Activated naive CD4-positive, alpha-beta T cell treated with anti-CD3 and anti-CD28 coated beads, Interleukin-2, amount 50 U/mL, for 72 hours (primary cell): ENCODE measurements around the gene EPAS1. TPM values are rescaled to one million over a fixed set of nuclear protein-coding genes. Genes with fewer than 3 reads are reported as not detected.
A peak's percentile ranks its signal among the peaks of the same experiment; 100 is the strongest.

ENCODE experiments used
- ATAC-seq, 2 donors: fragments of 150-1000 bp; cut with Tn5 transposase; 2 replicates each; pipeline ENCODE4 v1.10.0; 2021; ENCODE audit warnings: mild to moderate bottlenecking in 2 of 2, moderate library complexity in 2 of 2
- DNase-seq, 2 donors: peaks; one replicate each; pipeline ENCODE4 v3.0.0; 2021 to 2022; ENCODE audit warnings: low spot score in 2 of 2
- H3K27ac Mint-ChIP-seq, 2 donors: one replicate each; pipeline ENCODE4 v1.8.0; 2022; ENCODE audit warnings: mild to moderate bottlenecking in 2 of 2, mixed read lengths in 2 of 2
- H3K36me3 Mint-ChIP-seq, 2 donors: one replicate each; pipeline ENCODE4 v1.8.0; 2022; ENCODE audit warnings: mixed read lengths in 2 of 2
- H3K9me3 Mint-ChIP-seq, 2 donors: one replicate each; pipeline ENCODE4 v1.8.0; 2022; ENCODE audit warnings: mixed read lengths in 2 of 2
- total RNA-seq, 2 donors: library from RNA; stranded (reverse); gene quantifications; one replicate each; pipeline ENCODE4 v1.2.3, GENCODE V29; 2022

EPAS1 gene
- total RNA-seq: 1 to 10 TPM; 1.8 to 6.5 TPM

DNA sequence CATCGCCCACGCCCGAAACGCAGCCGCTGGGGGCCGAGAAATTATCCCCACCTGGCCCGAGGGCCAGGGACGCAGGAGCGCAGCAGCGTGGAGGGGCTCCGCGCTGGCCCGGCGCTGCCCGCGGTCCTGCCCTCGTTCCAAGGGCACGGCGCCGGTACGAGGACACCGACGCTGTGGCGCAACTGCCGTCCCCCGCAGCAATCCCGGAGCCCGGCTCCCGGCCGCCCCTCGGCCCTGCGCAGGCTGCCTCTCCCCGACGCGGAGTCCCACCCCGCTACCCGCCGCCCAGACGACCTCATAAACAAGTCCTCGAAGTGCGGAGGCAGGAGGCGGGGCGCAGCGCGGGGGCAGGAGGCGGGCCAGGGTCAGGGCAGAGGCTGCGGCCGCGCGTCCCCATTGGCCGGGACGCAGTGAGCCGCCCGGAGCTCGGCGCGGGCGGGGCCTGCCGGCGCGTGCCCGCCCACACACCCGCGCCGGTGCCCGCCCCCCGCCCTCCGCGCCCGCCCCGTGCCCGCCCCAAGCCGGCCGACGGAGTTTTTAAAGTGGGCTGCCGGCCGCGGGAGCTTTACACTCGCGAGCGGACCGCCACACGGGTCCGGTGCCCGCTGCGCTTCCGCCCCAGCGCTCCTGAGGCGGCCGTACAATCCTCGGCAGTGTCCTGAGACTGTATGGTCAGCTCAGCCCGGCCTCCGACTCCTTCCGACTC lies at the start of gene EPAS1:
EPAS1 (plus strand) TSS at position 568 of the 706 bp plus-strand sequence. CDS start 505 bp downstream, outside the sequence.
- DNase-seq: peak; percentile 72 to 75
- Mint-ChIP-seq H3K27ac (peak within 1 kb of the TSS in 1 of 2 donors; percentile 82), H3K36me3 (peaks cover 7 to 8% of the 10 kb centered on the region in 2 donors), H3K9me3 (no peaks in the 10 kb centered on the region)
- ATAC-seq: peak; percentile 91 to 93

DNA sequence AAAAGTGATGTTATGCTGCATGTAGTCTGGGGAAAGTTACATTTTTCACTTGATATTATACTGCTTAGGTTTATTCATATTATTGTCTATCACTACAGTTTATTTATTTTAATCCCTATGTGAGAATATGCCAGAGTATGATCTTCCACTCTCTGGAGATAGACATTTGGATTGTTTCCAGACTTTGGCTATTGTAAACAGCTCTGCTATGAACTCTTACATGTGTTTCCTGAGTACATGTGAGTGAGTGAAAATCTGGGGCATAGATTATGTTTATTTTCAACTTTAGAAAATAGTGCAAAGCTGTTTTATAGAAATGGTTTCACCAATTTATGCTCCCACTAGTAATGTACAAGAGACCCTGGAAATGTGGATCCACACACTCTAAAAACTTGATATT lies 49.0 kb upstream of the EPAS1 start:
- ATAC-seq: no peak
- no peaks in the 10 kb centered on the region for H3K9me3 Mint-ChIP-seq
- no peaks in the 10 kb centered on the region for H3K36me3 Mint-ChIP-seq
- no peak for DNase-seq
- no peak overlapping the region for H3K27ac Mint-ChIP-seq

DNA sequence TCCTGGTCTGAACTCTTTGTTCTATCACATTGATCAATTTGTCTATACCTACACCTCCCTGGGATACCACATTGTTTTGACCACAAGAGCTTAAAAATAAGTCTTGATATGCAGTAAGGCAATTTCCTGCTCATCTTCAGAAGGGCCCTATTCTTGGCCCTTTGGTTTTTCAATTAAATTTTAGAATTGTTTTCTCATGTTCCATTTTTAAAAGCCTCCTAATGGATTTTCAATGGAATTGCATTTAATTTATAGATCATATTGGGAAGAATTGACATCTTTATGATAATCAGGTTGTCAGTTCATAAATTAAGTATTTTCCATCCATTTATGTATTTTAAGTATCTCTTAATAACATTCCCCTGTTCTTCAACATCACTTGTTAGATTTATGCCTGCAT lies 47.6 kb upstream of the EPAS1 start:
- ATAC-seq (no peak), DNase-seq (no peak)
- H3K36me3 Mint-ChIP-seq: no peaks in the 10 kb centered on the region
- no peak overlapping the region for H3K27ac Mint-ChIP-seq
- no peaks in the 10 kb centered on the region for H3K9me3 Mint-ChIP-seq

DNA sequence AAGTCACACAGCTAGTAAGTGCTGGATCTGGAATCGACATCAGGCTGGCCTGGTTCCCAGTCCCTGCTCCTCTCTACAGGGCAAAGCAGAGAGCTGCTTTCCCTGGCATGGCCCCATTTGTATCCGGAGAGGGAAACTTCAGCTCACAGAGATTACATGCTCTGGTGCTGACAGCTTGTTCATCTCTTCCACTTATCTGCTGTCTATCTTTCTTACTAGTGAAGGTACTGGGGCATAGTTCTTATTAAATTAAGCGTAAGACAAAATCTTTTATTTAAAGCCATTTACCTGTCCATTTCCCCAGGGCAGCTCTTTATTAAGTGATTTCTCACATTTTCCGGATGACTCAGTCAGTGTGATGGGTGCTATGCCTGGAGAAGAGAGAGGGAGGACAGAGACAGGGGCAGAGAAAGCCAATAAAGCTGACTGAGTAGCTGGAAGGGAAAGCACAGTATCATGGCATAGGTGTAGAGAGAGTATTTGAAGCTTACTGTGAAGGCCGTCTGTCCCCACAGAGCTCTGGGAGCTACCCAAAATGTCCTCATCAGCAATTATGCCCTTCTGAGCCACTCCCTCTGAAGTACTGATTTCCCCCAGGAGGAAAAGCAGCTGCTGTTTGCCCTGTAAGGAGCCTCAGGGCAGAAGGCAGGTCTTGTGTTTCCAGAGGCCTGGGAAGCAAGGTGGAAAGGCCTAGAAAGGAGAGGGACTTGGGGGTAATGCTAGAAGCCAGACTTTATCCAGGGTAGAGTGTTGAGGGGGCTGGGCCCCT lies 44.1 kb upstream of the EPAS1 start:
- Mint-ChIP-seq H3K9me3 (no peaks in the 10 kb centered on the region), H3K27ac (no peak overlapping the region), H3K36me3 (no peaks in the 10 kb centered on the region)
- DNase-seq (no peak), ATAC-seq (no peak)

DNA sequence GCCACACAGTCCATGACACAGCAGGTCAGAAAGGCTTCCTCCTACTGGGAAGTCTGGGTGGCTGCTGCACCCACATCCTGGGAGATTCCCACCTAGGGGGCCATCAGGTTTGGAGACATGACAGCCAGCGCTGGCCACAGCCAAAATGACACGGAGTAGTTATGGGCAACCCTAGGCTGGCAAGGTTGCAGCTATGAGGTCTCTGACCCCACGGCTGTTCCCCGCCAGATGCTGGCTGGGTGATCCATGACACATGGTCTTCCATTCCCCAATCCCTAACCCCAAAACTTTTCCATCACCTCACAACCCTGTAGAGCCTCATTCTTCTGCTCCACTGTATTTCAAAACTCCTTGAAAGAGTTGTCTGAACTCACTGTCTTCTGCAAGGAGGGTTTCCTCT lies 42.7 kb upstream of the EPAS1 start:
- DNase-seq: no peak
- Mint-ChIP-seq H3K27ac (no peak overlapping the region), H3K9me3 (no peaks in the 10 kb centered on the region), H3K36me3 (no peaks in the 10 kb centered on the region)
- no peak for ATAC-seq

DNA sequence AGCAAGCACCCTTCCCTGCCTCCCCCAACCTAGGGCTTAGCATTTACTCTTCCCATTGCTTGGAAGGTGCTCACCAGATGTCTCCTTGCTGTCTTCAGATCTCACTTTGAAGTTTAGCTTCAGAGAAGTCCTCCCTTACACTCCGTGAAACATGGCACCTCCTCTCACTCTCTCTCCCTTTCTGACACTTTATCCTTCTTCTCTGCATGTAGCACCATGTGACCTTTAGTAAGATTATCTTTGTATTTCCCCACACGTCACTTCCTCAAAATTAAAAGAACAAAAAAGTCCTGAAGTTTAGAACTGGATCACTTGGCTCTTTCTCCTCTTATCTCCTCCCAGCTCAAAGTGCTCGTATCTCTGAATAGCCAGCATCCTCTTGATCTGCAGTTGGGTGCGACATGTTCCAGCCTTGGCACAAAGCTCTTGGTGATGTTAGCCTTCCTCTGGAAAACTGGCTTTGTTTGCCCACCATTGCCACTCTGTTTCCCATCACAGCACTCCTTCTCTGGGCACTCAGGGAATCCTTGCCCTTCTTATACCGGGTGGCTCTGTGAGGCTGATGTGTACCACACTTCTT lies 40.6 kb upstream of the EPAS1 start:
- Mint-ChIP-seq H3K9me3 (no peaks in the 10 kb centered on the region), H3K27ac (no peak overlapping the region), H3K36me3 (no peaks in the 10 kb centered on the region)
- ATAC-seq (no peak), DNase-seq (no peak)

DNA sequence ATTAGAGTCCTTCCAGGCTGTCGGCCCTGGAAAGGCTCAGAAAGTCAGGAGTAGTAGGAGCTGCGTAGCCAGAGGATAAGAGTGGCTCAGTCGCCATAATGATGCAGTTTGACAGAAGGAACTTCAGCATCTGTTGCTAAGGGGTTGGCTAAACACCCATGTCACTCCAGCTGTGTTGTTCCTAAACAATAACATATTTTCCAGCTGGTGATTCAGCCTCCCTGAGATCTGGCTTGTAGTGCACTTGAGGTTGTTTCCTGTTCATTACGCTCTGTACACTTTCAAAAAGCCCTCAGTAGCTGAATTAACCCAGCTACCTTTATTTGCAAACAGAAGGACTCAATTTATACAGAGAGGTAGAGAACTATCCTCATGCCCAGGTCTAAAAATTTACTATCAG lies 39.7 kb upstream of the EPAS1 start:
- DNase-seq (no peak), ATAC-seq (no peak)
- no peaks in the 10 kb centered on the region for H3K36me3 Mint-ChIP-seq
- H3K9me3 Mint-ChIP-seq: no peaks in the 10 kb centered on the region
- H3K27ac Mint-ChIP-seq: no peak overlapping the region

DNA sequence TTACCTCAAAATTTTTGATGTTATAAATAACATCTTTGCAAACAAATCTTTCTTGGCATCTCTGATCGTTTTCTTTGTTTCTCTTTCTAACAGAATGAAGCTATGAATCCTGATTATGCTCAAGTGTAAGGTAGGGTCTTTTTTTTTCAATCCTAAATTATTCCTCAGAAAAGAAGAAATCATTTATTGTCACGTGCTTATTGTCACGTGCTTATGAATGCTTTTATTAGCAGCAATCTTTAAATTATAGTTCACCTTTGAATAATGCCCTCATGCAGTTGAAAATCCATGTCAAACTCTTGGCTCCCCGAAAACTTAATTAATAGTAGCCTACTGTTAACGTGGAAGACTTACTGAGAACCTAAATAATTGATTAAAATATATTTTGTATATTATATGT lies 39.2 kb upstream of the EPAS1 start:
- DNase-seq: no peak
- no peaks in the 10 kb centered on the region for H3K36me3 Mint-ChIP-seq
- no peak for ATAC-seq
- no peaks in the 10 kb centered on the region for H3K9me3 Mint-ChIP-seq
- H3K27ac Mint-ChIP-seq: no peak overlapping the region

DNA sequence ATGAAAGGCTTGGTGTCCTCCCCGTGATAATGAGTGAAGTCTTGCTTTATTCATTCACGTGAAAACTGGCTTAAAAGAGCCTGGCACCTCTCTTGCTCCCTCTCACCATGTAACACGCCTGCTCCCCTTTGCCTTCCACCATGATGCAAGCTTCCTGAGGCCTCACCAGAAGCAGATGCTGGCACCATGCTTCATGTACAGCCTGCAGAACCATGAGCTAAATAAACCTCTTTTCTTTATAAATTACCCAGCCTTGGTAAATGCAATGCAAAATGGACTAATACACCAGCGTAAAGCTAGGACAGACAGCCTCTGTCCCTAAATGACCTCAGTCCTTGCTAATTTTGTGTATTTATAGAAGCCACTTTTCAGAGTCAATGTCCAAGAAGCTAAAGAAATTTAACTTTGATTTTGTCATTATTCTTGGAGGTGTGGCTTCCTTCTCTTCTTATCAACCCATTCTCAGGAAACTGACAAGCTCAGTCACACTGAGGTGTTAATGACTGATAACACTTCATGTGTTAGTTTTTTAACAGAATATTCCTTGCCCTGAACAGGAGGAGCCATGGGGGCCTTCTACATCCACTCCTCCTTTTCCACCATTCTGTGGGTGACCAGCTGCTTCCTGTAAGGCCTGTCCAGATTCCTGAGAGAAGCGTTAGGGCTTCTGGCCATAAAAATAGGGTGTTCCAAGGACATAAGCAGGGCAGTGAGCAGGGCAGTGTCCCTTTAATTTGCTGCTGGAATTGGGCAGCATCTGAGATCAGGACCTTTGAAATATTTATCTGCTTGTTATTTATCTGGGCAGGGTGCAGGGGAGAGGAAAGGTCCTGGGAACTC lies 38.0 kb upstream of the EPAS1 start:
- H3K27ac Mint-ChIP-seq: no peak overlapping the region
- no peak for DNase-seq
- H3K9me3 Mint-ChIP-seq: no peaks in the 10 kb centered on the region
- ATAC-seq: no peak
- H3K36me3 Mint-ChIP-seq: no peaks in the 10 kb centered on the region

DNA sequence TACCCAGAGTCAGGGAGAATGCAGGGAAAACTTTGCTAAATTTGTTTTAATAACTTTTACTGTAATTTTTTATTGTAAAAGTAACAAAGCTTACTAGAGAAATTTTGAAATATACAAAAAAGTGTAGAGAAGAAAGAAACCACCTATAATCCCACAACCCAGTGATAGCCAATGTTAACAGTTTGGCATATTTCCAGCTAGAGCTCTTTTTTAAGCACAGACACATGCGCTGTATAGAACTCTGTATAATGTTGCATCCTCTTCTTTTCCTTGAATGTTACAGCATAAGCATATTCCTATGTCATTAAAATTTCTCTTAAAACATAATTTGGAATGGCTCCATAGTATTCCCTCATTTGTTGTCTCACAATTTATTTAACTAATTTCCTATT lies 37.4 kb upstream of the EPAS1 start:
- no peak for ATAC-seq
- Mint-ChIP-seq H3K9me3 (no peaks in the 10 kb centered on the region), H3K27ac (no peak overlapping the region), H3K36me3 (no peaks in the 10 kb centered on the region)
- no peak for DNase-seq

DNA sequence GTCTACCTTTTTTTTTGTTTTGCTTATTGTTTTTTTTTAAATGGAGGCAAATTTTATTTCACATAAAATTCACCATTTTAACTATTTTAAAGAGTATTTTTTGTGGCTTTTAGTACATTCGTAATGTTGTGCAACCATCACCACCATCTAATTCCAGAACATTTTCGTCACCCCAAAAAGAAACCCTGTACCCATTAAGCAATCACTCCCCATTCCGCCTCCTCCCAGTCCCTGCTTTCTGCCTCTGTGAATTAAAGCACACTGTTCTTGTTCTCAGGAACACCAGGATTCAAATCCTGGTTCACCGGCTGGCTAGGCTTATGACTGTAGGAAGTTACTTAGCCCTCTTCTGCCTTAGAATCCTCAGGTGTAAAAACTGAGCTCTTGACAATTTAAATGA lies 36.9 kb upstream of the EPAS1 start:
- H3K27ac Mint-ChIP-seq: no peak overlapping the region
- ATAC-seq (no peak), DNase-seq (no peak)
- no peaks in the 10 kb centered on the region for H3K36me3 Mint-ChIP-seq
- no peaks in the 10 kb centered on the region for H3K9me3 Mint-ChIP-seq

DNA sequence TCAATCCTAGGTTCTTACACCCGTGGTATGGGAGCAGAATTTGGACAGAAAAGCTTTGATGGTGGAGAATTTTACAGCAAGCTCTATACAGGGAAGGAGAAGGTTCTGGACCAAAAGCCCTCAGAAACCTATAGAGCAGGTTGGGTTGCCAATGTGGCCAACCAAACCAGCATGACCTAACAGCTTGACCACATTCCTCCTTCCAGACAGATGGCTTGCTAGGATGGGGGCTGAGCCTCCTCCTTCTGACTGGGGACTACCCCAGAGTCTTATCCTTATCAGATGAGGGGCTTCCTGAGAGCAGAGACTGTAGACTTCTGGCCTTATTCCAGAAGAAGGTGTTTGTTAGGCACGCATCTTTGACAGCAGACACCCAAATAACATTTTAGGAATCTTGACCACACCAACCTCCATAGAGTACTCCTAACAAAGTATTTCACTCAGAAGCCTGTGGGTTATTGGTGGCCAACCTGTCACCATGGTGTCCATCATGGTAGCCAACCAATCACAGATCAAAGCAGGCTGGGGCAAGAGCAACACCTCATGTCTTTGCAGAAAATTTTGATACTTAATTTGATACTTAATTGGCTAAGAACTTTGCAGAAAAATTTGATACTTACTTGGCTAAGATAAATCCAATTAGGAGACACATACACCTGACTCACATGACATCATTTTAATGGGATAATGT lies 34.8 kb upstream of the EPAS1 start:
- Mint-ChIP-seq H3K27ac (no peak overlapping the region), H3K9me3 (no peaks in the 10 kb centered on the region), H3K36me3 (no peaks in the 10 kb centered on the region)
- ATAC-seq (no peak), DNase-seq (no peak)

DNA sequence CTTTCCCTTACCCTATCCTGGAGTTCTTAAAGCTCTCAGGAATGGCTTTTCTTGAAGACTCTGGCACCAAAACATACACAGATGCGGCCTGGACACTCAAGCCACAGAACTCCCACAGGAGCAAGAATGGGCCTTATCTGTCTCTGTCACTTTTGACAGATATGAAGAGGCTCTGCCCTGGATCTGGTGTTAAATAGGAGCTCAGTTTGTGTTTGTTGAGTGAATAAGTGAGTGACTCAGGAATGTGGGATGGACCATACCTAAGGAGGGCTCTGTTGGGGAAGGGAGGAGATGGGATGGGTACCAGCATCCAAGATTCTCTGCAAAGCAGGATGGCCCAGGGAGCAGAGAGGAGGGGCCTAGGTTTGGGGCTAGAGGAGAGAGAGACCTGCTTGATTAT lies 33.9 kb upstream of the EPAS1 start:
- DNase-seq: no peak
- Mint-ChIP-seq H3K9me3 (no peaks in the 10 kb centered on the region), H3K36me3 (no peaks in the 10 kb centered on the region), H3K27ac (no peak overlapping the region)
- ATAC-seq: no peak

DNA sequence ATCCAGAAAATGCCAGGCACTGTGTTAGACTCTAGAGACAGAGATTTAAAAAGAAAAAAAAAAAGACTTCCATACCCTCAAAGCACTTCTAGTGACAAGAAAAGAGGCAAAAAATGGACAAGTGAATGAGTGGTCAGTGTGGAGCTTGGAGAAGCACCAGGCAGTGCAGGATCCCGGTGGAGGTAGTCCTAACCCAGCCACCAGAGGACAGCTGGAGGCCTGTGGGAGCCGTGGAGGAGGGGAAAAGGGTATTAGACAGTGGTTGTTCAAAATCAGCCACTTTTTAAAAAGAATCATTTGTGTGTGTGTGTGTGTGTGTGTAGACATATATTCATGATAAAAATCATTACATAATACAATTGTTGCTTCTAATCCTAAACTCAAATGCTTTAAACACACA lies 32.8 kb upstream of the EPAS1 start:
- H3K9me3 Mint-ChIP-seq: no peaks in the 10 kb centered on the region
- no peak for ATAC-seq
- no peak overlapping the region for H3K27ac Mint-ChIP-seq
- H3K36me3 Mint-ChIP-seq: no peaks in the 10 kb centered on the region
- DNase-seq: no peak

DNA sequence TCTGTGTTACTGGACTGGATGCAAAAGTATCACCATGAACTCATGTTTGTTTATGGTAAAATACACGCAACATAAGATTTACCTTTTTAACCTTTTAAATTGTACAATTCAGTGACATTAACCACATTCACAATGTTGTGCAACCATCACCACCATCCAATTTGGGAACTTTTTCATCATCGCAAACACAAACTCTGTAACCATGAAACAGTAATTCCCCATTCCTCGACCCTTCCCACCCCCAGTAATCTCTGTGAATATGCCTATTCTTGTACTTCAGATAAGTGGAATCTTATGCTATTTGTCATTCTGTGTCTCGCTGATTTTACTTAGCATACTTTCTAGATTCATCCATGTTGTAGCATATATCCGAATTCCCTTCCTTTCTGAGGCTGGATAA lies 31.1 kb upstream of the EPAS1 start:
- Mint-ChIP-seq H3K9me3 (no peaks in the 10 kb centered on the region), H3K27ac (no peak overlapping the region), H3K36me3 (no peaks in the 10 kb centered on the region)
- DNase-seq (no peak), ATAC-seq (no peak)

DNA sequence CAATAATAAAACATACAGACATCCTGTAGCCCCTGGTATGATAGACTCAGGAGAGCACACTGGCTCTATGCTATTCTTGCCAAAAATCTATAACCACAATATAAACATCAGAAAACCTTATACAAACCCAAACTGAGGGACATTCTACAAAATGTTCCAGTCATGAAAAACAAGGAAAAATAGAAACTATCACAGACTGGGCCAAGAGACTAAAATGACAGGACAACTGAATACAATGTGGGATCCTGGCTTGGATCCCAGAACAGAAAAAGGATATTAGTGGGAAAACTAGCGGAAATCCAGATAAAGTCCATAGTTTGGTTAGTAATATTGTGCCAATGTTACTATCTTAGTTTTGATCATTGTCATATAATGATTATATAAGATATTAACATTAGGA lies 29.6 kb upstream of the EPAS1 start:
- no peak for ATAC-seq

More for the DNA sequence above, 29.6 kb upstream of the EPAS1 start:
- Mint-ChIP-seq H3K36me3 (no peaks in the 10 kb centered on the region), H3K9me3 (no peaks in the 10 kb centered on the region), H3K27ac (no peak overlapping the region)
- DNase-seq: no peak
